GM18519 (cell line): ENCODE data around the gene ZNF502.
"Not testable (repeated sequence)": the region's sequence is repeated elsewhere in the genome, so short reads cannot be mapped to it uniquely, and the experiment has no call there.

ENCODE experiments used
- ATAC-seq: cut with Tn5 transposase; IDR thresholded peaks from one replicate; pipeline ENCODE4 v1.9.1; 2021; ENCODE audit warnings: mild to moderate bottlenecking, moderate library complexity; ENCODE audit not compliant: unreplicated experiment, low FRiP score

ZNF502 gene

GRCh38 chr3:44712455-44713075 lies at the start of gene ZNF502:
Gene ZNF502 (plus strand): TSS chr3:44712660. CDS start chr3:44720262, 7,602 bp downstream.
- ATAC-seq: no peak

DNA sequence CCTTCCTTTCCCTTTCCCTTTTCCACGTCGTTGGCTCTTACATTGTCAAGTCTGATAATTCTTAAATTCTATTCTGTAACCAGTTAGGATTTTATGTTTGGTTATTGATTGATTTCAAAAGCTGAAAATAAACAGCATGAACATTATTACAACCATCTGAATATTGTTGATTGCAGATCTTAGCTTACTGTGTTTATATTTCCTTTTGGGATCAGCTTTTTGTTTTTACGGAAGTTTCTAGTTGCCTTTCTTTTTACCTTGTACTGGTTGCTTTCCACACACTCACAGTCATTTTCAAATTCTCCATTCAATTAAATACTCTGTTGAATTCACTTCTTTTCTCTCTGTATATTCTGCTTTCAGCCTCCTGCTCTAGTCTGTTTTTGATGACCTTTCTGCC lies 47.3 kb upstream of the ZNF502 start:
- ATAC-seq: no peak

DNA sequence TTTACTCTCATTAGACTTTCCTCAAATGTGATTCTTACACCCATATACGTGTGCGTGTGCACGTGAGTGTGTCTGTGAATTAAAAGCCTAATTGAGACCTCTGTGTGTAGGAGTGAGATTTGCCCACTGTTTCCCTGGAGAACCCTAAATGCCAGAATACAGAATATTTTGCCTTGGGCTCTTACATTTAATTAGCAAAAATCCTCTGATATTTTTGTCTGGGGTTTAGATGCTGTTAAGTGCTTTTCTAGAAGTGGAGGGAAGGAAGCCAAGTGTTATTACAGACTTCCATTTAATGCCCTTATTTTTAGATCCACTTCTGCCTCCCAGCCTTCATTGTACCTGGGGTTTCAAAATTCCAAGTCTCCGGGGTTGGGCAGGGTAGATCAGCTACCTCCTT lies 46.1 kb upstream of the ZNF502 start:
- ATAC-seq: no peak

DNA sequence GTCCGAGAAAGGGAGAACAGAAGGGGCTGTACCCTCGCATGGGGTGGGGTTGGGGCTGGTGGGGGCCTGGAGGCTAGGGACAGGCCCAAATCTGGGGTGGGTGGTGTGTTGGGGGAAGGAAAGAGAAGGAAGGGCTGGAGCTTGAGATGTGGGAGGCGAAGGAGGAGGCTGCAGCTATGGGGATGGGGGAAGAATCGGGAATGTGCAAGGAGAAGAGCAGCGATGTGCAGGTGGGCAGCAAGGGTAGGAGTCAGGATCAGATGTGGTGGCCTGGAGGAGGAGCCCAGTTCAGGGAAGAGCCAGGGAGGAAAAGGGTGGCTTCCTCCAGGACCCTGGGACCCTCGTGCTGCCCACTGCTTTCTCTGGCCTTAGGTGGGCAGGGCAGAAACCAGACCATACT lies 42.7 kb upstream of the ZNF502 start:
- ATAC-seq: no peak

DNA sequence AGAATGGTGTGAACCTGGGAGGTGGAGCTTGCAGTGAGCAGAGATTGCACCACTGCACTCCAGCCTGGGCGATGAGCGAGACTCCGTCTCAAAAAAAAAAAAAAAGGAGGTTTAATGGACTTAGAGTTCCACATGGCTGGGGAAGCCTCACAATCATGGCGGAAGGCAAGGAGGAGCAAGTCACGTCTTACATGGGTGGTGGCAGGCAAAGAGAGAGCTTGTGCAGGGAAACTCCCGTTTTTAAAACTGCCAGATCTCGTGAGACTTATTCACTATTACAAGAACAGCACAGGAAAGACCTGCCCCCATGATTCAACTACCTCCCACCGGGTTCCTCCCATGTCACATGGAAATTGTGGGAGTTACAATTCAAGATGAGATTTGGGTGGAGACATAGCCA lies 39.0 kb upstream of the ZNF502 start:
- not testable (repeated sequence) for ATAC-seq

GRCh38 chr3:44674211-44674610 lies 38.2 kb upstream of the ZNF502 start:
- ATAC-seq: no peak

DNA sequence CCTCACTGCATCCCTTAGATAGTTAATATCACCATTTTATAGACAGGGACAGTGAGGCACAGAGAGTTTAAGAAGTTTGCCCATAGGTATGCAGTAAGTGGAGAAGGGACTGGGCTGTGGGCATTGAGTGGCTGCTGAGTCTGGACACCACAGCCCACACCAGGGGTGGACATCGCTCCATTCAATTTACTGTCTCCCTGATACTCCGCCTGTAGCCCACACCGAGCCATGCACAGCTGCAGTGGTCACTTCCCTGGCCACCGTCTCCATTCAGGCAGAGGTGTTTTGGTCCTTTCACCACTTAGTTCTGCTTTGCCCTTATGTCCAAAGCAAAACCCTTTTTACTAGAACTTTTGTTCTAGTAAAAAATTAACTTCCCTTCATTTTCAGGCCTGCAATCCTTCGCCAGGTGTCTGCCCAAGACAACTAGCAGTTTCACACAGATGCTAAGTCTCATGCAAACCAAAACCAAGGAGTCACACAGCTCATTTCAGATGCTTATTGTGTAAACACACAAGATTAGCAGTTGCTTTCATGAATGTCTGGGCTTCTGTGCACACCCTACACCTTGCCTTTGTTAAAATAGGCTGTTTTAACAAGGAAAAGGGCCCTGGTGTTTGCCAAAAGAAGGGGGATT lies 33.9 kb upstream of the ZNF502 start:
- ATAC-seq: no peak

GRCh38 chr3:44680921-44681455 lies 31.5 kb upstream of the ZNF502 start:
- ATAC-seq: no peak

DNA sequence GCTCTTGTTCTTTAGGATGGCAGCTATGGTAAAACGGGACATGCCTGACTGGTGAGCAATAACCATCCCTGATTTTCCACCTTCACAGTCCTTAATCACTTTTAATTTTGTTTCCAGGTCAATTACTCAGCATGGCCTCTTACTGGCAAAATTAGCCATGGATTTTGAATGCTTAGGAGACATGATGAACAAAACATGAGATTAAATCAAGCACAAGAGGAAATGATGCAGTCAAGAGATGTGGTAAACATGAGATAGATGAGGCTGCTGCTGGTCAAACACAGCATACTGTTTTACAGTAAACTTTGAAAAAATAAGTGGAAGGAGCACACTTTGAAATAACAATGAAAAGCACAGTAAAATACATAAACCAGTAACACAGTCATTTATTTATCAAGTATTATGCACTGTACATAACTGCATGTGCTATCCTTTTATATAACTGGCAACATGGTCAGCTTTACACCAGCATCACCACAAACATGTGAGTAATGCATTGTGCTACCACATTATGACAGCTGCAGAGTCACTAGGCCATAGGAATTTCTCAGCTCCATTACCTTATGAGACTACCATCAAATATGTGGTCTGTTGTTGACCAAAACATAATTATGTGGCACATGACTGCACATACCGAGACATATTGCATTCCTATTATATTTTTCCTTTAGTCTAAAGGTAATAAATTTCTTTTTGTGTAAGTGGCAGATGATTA lies 30.1 kb upstream of the ZNF502 start:
- ATAC-seq: no peak

DNA sequence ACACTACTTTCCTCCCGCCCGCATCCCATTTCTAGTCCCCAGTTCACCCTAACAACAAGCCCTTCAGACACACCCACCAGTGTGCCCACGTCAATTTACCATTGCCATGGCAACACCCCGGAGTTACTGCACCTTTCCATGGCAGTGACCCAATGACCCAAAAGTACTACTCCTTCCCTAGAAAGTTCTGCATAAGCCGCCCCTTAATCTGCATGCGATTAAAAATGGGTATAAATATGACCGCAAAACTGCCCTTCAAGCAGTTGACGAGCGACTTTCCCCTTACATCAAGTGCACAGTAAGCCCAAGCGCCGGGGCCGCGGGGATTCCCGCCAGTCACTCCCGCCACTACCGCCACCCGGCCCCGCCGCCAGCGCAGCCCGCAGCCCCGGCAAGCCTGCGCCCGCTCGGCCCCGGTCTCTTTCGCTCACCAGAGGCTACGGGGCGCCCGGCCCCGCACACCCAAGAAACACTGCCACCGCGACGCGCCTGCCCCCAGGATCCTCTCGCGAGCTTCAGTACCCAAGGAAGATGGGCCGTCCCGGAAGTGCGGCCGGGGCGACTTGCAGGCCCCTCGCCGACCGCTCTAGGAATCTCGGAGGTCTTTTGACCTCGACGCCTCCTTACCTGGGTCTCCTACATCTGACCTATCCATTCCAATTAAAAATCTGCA lies 27.2 kb upstream of the ZNF502 start:
- ATAC-seq: peak; percentile 61

DNA sequence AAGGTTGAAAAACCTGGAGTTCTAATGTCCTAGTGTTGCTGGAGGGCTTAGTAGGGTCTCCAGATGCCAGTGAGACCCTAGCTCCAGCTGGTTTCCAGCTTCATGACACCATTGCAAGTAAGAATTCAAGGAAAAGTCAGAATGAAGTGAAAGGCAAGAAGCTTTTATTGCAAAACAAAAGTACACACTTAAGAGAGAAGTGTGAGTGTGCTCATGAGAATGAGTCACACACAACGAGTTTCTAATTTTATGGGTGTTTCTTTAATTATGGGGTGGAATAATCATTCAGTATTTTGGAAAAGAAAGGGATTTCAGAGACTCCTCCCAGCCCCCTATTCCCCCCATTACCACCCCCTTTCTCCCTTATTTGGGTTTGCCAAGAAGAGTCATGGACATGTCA lies 24.6 kb upstream of the ZNF502 start:
- no peak for ATAC-seq

GRCh38 chr3:44721231-44722102 lies 9.0 kb downstream of the ZNF502 start:
- ATAC-seq: no peak

DNA sequence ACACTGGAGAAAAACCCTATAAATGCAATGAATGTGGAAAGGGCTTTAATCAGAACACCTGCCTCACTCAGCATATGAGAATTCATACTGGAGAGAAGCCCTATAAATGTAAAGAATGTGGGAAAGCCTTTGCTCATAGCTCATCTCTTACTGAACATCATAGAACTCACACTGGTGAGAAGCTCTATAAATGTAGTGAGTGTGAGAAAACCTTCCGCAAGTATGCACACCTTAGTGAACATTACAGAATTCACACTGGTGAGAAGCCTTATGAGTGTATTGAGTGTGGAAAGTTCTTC lies 9.6 kb downstream of the ZNF502 start:
- no peak for ATAC-seq

GRCh38 chr3:44729384-44729910 lies 17.0 kb downstream of the ZNF502 start, which contains the start of gene ZNF501:
Gene ZNF501 (plus strand): TSS chr3:44729635. CDS start chr3:44734422, 4,787 bp downstream.
- peak; percentile 79 for ATAC-seq

- ATAC-seq: no peak
These were observed 22.2 kb downstream of the ZNF502 start for GRCh38 chr3:44734646-44735168.

GRCh38 chr3:44761101-44761423 lies 48.6 kb downstream of the ZNF502 start:
- ATAC-seq: no peak

DNA sequence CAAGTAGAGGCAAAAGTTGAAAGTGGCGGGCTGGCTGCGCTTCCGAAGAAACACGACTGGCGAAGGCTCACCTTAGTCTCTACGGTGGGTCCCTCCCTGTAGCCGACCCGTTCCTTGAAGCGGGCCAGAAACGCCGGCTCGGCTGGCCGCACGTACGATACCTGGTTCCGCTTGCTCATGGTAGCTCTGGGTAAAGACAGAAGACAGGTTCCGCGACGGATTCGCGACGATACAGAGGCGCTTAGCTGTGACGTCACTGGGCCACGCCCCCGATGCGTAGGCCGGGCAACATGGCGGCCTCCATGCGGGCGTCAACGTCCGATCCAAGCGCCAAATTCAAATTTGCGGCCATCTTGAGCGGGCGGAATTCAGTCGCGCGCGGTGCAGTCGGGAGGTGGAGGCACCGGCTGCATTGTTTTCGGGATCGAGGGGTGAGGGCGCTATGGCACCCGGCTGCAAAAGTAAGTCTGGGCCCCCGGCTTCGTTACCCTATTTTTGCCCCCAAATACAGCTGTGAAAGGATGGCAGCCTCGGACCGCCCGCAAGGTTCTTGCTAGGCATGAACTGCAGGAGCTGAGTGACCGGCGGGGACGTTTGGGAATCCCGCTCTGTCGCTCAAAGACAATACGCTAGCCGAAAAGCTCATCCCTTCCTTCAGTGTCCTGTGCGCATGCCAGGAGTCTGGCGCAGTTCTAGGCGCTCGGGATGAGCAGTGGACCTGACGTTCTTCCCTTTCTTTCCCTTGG lies 49.1 kb downstream of the ZNF502 start, which contains the start of the genes KIAA1143 and KIF15:
TSS of gene KIAA1143 (minus strand) at position 196 of the 746 bp plus-strand sequence. CDS start at position 179, 17 bp downstream.
TSS of gene KIF15 (plus strand) at position 371 of the 746 bp plus-strand sequence. CDS start at position 443, 72 bp downstream.
- no peak for ATAC-seq

- no peak for ATAC-seq
These were observed 49.8 kb downstream of the ZNF502 start for GRCh38 chr3:44762170-44762677.

DNA sequence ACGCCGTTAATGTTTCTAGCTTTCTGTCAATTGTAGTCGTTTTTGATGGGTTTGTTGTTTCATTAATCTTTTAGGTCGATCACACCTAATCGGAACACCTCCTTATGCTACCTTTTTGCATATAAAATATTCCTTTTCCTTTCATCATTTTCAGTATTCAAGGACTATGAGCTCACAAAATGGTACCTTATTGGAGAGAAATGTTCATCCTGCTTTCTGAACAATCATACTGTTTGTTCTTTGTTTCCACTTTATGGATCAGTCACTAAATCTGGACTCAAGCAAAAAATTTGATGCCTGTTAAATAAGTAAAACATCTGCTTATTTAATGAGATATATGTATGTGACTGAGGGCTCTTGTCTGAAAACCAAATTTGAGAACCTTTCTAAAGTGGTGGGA lies 50.2 kb downstream of the ZNF502 start:
- ATAC-seq: no peak
